Measurements from ENCODE around the gene ODAD2.

DNA sequence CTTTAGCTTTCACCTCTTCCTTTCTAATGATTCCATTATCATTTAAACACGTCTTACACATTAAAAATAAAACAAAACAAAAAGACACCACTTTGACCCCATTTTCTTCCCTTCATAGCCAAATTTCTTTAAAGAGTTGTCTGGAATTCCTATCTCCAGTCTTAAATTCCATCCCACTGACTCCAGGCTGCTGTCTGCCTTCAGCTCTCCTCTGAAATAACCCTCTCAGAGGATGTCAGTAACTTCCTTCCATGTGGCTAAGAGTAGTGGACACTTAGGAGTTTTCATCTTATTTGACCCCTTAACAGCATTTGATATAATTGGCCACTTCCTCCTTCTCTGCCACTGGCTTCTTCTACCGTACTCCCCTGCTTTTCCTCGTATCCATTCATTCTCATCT is 183.6 kb downstream of the ODAD2 start:
- TF ChIP-seq, protein P1, sequence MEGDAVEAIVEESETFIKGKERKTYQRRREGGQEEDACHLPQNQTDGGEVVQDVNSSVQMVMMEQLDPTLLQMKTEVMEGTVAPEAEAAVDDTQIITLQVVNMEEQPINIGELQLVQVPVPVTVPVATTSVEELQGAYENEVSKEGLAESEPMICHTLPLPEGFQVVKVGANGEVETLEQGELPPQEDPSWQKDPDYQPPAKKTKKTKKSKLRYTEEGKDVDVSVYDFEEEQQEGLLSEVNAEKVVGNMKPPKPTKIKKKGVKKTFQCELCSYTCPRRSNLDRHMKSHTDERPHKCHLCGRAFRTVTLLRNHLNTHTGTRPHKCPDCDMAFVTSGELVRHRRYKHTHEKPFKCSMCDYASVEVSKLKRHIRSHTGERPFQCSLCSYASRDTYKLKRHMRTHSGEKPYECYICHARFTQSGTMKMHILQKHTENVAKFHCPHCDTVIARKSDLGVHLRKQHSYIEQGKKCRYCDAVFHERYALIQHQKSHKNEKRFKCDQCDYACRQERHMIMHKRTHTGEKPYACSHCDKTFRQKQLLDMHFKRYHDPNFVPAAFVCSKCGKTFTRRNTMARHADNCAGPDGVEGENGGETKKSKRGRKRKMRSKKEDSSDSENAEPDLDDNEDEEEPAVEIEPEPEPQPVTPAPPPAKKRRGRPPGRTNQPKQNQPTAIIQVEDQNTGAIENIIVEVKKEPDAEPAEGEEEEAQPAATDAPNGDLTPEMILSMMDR (IDR thresholded peaks at IDR 0.05): no peak
- TF ChIP-seq POLR2A (IDR thresholded peaks at IDR 0.05): no peak

All from heart left ventricle (tissue), 13 donors.